HG03521 (cell line): Measurements from ENCODE around the gene AKNA.
A peak's percentile ranks its signal among the peaks of the same experiment; 100 is the strongest.

Experiments used
- ATAC-seq: cut with Tn5 transposase; IDR thresholded peaks from one replicate; pipeline ENCODE4 v1.9.1; 2021; ENCODE audit warnings: mild to moderate bottlenecking, moderate library complexity; ENCODE audit not compliant: unreplicated experiment

AKNA gene

GRCh38 chr9:114396558-114397218 lies 8.9 kb upstream of the AKNA start:
- ATAC-seq, result no peak

- ATAC-seq, result no peak
These were observed 8.0 kb upstream of the AKNA start for GRCh38 chr9:114395768-114396167.

GRCh38 chr9:114395334-114395617 lies 7.5 kb upstream of the AKNA start:
- ATAC-seq, result no peak

DNA sequence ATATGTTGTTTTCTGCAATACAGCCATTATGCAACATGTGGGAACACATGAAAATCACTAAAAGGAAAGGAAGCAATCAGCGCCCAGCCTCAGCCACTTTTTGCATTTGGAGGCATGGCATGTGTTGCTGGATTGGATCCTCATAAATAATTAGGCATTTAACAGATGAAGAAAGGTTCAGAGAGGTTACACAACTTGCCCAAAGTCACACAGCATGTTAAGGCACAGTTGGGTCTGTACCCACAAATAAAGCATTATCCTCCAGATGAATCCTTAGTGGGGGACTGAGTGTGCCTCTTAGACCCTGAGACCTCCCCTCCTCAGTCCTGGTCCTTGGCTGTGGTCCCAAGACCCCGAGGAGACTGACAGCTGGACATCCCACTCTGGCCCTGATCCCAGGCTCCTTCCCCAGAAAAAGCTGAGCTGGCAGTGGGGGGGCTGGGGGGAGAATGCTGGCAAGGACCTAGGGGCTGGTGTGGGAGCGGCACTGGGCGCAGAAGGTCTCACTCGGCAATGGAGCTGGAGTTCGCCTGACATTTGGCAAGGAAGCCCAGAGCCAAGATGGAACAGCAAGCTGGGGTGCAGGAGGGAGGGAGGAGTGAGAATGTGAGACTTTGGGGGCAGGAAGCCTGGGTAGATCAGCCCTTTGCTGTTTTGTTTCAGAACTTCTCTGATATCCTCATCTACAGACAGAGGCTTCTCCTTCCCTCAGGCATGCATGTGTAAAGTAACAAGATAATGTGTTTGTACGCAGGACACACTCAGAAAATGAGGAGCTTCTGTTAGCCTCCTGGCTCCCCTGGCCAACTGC lies 6.9 kb upstream of the AKNA start:
- ATAC-seq, result no peak

DNA sequence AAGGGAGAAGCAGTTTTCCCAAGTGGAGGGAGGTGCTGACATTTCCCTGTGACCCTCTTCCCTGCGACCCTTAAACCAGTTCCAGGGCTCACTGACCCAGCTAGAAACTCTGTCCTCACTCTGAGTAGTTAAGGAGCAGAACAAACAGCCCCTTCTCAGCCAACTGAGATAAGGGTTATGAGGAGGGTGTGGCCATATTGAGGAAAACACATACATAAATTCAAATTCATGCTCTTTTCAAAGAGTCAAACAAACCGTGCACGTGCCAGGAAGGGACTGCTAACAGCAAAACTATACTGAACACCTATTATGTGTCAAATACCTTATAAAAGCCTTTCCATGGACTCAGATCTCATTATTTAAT lies 4.9 kb upstream of the AKNA start:
- no peak for ATAC-seq

DNA sequence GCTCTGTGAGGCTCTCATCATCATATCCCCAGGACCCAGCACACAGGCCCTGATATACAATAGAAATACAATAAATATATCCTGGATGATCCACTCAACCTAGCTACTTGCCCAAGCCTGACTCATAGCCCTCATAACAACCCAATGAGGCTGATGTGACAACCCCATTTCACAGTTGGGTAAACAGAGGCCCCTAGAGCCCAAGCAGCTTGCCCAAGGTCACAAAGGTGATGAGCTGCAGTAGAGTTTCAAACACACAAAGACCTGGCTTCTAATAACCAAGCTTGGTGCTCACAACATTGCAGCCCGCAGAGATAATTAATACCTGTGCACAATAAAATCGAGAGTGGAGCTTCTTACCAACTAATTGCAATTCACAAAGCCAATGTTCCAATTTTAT lies 3.2 kb upstream of the AKNA start:
- no peak for ATAC-seq

- no peak for ATAC-seq
These were observed 2.0 kb upstream of the AKNA start for GRCh38 chr9:114389612-114390368.

DNA sequence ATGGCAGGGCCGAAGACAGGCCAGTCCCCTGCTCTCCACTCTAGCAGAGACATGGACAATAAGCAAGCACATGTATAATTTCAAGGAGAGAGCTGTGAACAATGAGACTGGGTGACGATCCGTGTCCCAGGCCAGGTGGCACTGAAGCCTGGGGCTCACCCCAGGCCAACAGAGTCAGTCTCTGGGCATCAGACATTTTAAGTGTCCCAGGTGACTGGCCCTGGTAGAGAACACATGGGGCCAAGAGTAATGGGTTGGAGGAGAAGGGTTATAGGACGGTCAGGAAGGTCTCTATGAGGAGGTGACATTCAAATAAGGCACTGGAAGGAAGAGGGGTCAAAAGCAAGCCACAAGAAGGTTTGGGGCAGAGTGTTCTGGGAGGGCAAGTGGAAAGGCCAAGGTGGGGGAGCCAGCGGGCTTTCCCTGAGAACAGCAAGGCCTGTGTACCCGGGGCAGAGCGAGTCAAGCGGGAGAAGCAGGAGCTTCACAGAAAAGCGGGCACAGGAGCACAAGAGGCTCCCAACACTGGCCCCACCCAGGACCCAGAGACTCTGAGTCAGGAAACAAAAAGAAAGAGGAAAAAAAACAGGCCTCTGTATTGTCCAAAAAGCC lies 1.1 kb upstream of the AKNA start:
- no peak for ATAC-seq

GRCh38 chr9:114388357-114388682 lies 538 bp upstream of the AKNA start:
- ATAC-seq, result no peak

GRCh38 chr9:114386886-114387679 lies 699 bp downstream of the AKNA start:
- no peak for ATAC-seq

GRCh38 chr9:114386361-114386885 lies 1.4 kb downstream of the AKNA start:
- ATAC-seq, result no peak

- peak; percentile 80 for ATAC-seq
These were observed 2.2 kb downstream of the AKNA start for GRCh38 chr9:114385397-114386181.

- no peak for ATAC-seq
These were observed 2.9 kb downstream of the AKNA start for GRCh38 chr9:114384836-114385396.

DNA sequence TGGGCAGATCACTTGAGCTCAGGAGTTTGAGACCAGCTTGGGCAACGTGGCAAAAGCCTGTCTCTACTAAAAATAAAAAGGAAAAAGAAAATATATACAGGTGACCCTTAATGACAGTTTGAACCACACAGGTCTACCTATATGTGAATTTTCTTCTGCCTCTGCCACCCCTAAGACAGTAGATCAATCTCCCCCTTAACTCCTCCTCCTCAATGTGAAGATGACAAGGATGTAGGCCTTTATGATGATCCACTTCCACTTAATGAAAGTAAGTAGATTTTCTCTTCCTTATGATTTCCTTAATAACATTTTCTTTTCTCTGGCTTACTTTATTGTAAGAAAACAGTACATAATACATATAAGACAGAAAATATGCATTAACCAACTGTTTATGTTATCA lies 3.4 kb downstream of the AKNA start:
- ATAC-seq, result no peak

DNA sequence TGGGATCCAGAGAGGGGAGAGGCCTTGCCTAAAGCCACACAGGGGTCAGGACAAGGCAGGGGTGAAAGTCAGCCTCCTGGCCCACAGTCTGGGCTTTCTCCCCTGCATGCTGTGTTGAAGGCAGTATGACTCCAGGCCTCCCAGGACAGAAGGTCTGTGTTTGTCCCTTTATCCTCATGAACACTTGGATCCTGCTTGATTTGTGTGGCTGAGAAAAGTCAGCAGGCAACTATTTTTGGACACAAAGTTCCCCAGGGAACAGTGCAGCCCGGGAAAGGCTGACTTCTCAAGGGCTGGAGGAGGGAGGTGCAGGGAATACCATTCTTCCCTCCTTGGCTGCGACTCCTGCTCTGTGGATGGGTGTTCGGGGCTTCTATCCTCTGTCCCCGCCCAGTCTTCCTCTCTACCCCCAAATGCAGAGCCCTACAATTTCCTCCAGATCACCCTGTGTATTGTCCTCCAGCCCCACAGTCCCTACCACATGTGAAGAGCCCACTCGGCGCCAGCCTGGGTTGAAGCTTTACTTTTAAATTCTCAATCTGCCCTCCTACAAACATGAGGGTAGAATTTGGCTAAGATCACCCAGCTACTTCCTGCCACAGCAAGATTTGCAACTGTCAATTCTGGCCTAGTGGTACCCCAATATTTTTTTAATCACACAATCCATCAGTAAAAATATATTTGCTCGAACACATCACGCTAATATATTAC lies 4.1 kb downstream of the AKNA start:
- no peak for ATAC-seq

GRCh38 chr9:114382699-114383520 lies 4.9 kb downstream of the AKNA start:
- no peak for ATAC-seq

DNA sequence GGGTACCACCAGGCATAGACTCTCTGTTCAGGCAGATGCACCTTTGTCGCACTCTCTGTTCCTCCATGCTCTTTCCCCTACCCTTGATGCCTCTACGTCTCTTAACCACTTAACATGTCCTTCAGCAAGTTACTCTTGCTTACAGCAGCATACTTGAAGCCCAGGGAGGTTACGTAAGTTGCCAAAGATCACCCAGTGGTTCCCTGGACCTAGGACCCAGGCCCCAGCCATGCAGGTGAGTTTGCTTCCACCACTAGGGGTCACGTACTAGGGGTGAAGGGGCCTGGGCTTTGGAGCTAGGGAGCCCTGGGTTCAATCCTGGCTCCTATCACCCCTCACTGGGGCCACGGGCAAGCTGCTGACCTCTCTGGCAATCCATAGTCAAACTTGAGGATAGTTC lies 8.9 kb downstream of the AKNA start:
- no peak for ATAC-seq

- no peak for ATAC-seq
These were observed 9.8 kb downstream of the AKNA start for GRCh38 chr9:114378016-114378415.
